GM21723 (cell line): ENCODE results near the gene IZUMO2.
"Not testable (repeated sequence)": the region's sequence is repeated elsewhere in the genome, so short reads cannot be mapped to it uniquely, and the experiment has no call there.

Experiments
- ATAC-seq: cut with Tn5 transposase; IDR thresholded peaks from one replicate; pipeline ENCODE4 v1.9.1; 2021; ENCODE audit warnings: mild to moderate bottlenecking, moderate library complexity; ENCODE audit not compliant: unreplicated experiment

Gene IZUMO2

GRCh38 chr19:50187937-50188336 lies 24.9 kb upstream of the IZUMO2 start:
- ATAC-seq, result no peak

GRCh38 chr19:50184196-50184595 lies 21.1 kb upstream of the IZUMO2 start:
- no peak for ATAC-seq

GRCh38 chr19:50181121-50181520 lies 18.0 kb upstream of the IZUMO2 start:
- ATAC-seq, result no peak

GRCh38 chr19:50178859-50179537 lies 15.9 kb upstream of the IZUMO2 start:
- no peak for ATAC-seq

GRCh38 chr19:50178320-50178719 lies 15.2 kb upstream of the IZUMO2 start:
- ATAC-seq, result no peak

- ATAC-seq, result no peak
Measured at GRCh38 chr19:50176775-50177174, 13.7 kb upstream of the IZUMO2 start.

GRCh38 chr19:50175924-50176323 lies 12.8 kb upstream of the IZUMO2 start:
- no peak for ATAC-seq

- ATAC-seq, result no peak
Measured at GRCh38 chr19:50174100-50174793, 11.2 kb upstream of the IZUMO2 start.

- no peak for ATAC-seq
Measured at GRCh38 chr19:50173127-50173526, 10.0 kb upstream of the IZUMO2 start.

- ATAC-seq, result no peak
Measured at GRCh38 chr19:50172726-50173125, 9.6 kb upstream of the IZUMO2 start.

- no peak for ATAC-seq
Measured at GRCh38 chr19:50171752-50172151, 8.7 kb upstream of the IZUMO2 start.

GRCh38 chr19:50167314-50167721 lies 4.2 kb upstream of the IZUMO2 start:
- ATAC-seq, result no peak

- ATAC-seq, result no peak
Measured at GRCh38 chr19:50159078-50159477, 4.0 kb downstream of the IZUMO2 start.

GRCh38 chr19:50158577-50158976 lies 4.5 kb downstream of the IZUMO2 start:
- no peak for ATAC-seq

GRCh38 chr19:50155520-50156109 lies 7.5 kb downstream of the IZUMO2 start:
- ATAC-seq, result no peak

GRCh38 chr19:50154529-50154928 lies 8.6 kb downstream of the IZUMO2 start:
- no peak for ATAC-seq

GRCh38 chr19:50152578-50152977 lies 10.5 kb downstream of the IZUMO2 start:
- no peak for ATAC-seq

GRCh38 chr19:50148528-50148927 lies 14.6 kb downstream of the IZUMO2 start:
- no peak for ATAC-seq

GRCh38 chr19:50147462-50148423 lies 15.3 kb downstream of the IZUMO2 start:
- ATAC-seq, result no peak

- ATAC-seq, result not testable (repeated sequence)
Measured at GRCh38 chr19:50141921-50142320, 21.2 kb downstream of the IZUMO2 start.
